ENCODE data around the gene ZC3H13. TPM values are rescaled to one million over a fixed set of nuclear protein-coding genes. Genes with fewer than 3 reads are reported as not detected.

Gene ZC3H13
- total RNA-seq, 1 donor from 2014 or later: 52.0 TPM

DNA sequence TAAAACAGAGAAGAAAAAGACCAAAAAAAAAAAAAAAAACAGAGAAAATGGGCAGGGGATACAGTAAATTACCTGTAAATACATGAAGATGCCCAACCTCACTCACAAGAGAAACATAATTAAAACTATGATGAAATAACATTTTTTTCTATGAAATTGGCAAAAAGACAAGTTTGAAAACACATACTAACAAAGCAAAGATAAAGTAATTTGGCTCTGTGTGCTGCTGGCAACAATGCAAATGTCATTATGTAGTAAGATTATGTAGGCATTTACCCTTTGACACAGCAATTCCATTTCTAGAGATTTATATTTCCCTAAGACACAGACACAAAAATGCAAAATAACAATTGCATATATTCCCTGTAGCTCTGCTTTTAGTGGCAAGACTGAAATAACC, 20.2 kb downstream of the ZC3H13 start:
- H3K27me3 ChIP-seq (ENCODE audit: low read depth): no peaks in the 10 kb centered on the region
- intact Hi-C loops (cut with DNase I): no loop called here
- peaks cover 14% of the 10 kb centered on the region for H3K36me3 ChIP-seq
- no peaks in the 10 kb centered on the region for H3K4me1 ChIP-seq
- TF ChIP-seq CTCF (IDR thresholded peaks at IDR 0.05): no peak
- H3K27ac ChIP-seq: no peak overlapping the region
- ATAC-seq: no peak
- no peak overlapping the region for H3K4me3 ChIP-seq
- DNase-seq: no peak
- H3K9me3 ChIP-seq: peaks cover 6% of the 10 kb centered on the region

- DNase-seq: no peak
- ATAC-seq: no peak
- Histone ChIP-seq H3K27ac (no peak overlapping the region), H3K4me1 (no peaks in the 10 kb centered on the region), H3K36me3 (peaks cover 14% of the 10 kb centered on the region), H3K4me3 (no peak overlapping the region), H3K27me3 (ENCODE audit: low read depth) (no peaks in the 10 kb centered on the region), H3K9me3 (peaks cover 6% of the 10 kb centered on the region)
- no peak for TF ChIP-seq CTCF (IDR thresholded peaks at IDR 0.05)
- intact Hi-C loops (cut with DNase I): no loop called here
These were observed 20.8 kb downstream of the ZC3H13 start for GRCh38 chr13:46031581-46032263.

GRCh38 chr13:46025157-46025556, 27.4 kb downstream of the ZC3H13 start:
- peaks cover 3% of the 10 kb centered on the region for H3K9me3 ChIP-seq
- H3K4me3 ChIP-seq: no peak overlapping the region
- DNase-seq (no peak), ATAC-seq (no peak)
- H3K27me3 ChIP-seq (ENCODE audit: low read depth): no peaks in the 10 kb centered on the region
- H3K27ac ChIP-seq: no peak overlapping the region
- peaks cover 14% of the 10 kb centered on the region for H3K36me3 ChIP-seq
- intact Hi-C loops (cut with DNase I): no loop called here
- no peaks in the 10 kb centered on the region for H3K4me1 ChIP-seq
- TF ChIP-seq CTCF (IDR thresholded peaks at IDR 0.05): no peak

- Histone ChIP-seq H3K27ac (no peak overlapping the region), H3K4me3 (no peak overlapping the region), H3K27me3 (ENCODE audit: low read depth) (no peaks in the 10 kb centered on the region), H3K36me3 (peaks cover 41% of the 10 kb centered on the region), H3K4me1 (no peaks in the 10 kb centered on the region), H3K9me3 (no peaks in the 10 kb centered on the region)
- intact Hi-C loops (cut with DNase I): no loop called here
- ATAC-seq (no peak), DNase-seq (no peak)
- no peak for TF ChIP-seq CTCF (IDR thresholded peaks at IDR 0.05)
These were observed 30.1 kb downstream of the ZC3H13 start for GRCh38 chr13:46022481-46022880.

DNA sequence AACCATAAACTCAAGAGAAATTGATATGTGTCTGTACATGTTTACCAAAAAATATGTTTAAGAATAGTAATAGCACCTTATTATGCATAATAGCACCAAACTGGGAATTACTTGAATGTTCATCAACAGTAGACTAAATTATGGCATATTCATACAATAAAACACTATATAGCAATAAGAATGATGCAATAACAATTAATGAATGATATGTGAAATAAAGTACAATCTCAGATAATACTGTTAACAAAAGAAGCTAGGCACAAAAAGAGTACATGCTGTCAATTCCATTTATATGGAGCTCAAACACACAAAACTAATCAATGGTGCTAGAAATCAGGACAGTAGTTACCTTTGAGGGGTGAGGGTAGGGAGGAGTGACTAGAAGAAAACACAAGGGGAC, 36.3 kb downstream of the ZC3H13 start:
- ATAC-seq: no peak

More for the DNA sequence above, 36.3 kb downstream of the ZC3H13 start:
- H3K27ac ChIP-seq: no peak overlapping the region
- no peak for DNase-seq
- intact Hi-C loops (cut with DNase I): no loop called here
- no peaks in the 10 kb centered on the region for H3K9me3 ChIP-seq
- no peaks in the 10 kb centered on the region for H3K4me1 ChIP-seq
- peaks cover 65% of the 10 kb centered on the region for H3K36me3 ChIP-seq
- no peak overlapping the region for H3K4me3 ChIP-seq
- H3K27me3 ChIP-seq (ENCODE audit: low read depth): no peaks in the 10 kb centered on the region
- no peak for TF ChIP-seq CTCF (IDR thresholded peaks at IDR 0.05)

All from lower lobe of right lung (tissue), 2 donors.